HL-60 (cell line): ENCODE data around the gene TNNI3.

ENCODE experiments used
- DNase-seq, 2 experiments: peaks; one replicate each; pipeline ENCODE4 v3.0.0-alpha.2; 2010 to 2020; ENCODE audit warnings: low read depth in 1 of 2, low spot score in 1 of 2
- H3K27ac ChIP-seq: fragments of 250-450 bp; sonication (Bioruptor Pico); replicated peaks from 2 replicates; pipeline ENCODE4 v1.5.1; 2020; ENCODE audit warnings: mild to moderate bottlenecking, moderate library complexity
- H3K27me3 ChIP-seq: fragments of 250-450 bp; sonication (Bioruptor Pico); 2 replicates; pipeline ENCODE4 v1.5.1; 2021; ENCODE audit warnings: mild to moderate bottlenecking, moderate library complexity; ENCODE audit not compliant: insufficient read depth, poor library complexity, severe bottlenecking
- H3K4me3 ChIP-seq: replicated peaks from 2 replicates; pipeline ENCODE4 v1.5.1; 2011; ENCODE audit warnings: mild to moderate bottlenecking, control low read depth, low read length; ENCODE audit not compliant: insufficient read depth
- CTCF ChIP-seq: IDR thresholded peaks from one replicate; pipeline ENCODE4 v1.5.1; 2011; ENCODE audit warnings: low read length, control low read depth, inconsistent platforms; ENCODE audit not compliant: insufficient read depth
- GABPA ChIP-seq: IDR thresholded peaks from 2 replicates; pipeline ENCODE4 v1.6.1; 2012; ENCODE audit warnings: low read depth
- POLR2AphosphoS5 ChIP-seq: IDR thresholded peaks from 2 replicates; pipeline ENCODE4 v1.6.1; 2012; ENCODE audit warnings: low read depth
- REST ChIP-seq: IDR thresholded peaks from 2 replicates; pipeline ENCODE4 v1.6.1; 2012; ENCODE audit warnings: low read depth; ENCODE audit not compliant: insufficient replicate concordance
- SPI1 ChIP-seq: IDR thresholded peaks from 2 replicates; pipeline ENCODE4 v1.6.1; 2012; ENCODE audit warnings: low read depth, mild to moderate bottlenecking, borderline replicate concordance

The TNNI3 gene

GRCh38 chr19:55145232-55145631 lies 12.3 kb downstream of the TNNI3 start:
- H3K27ac ChIP-seq, result peak overlapping the region; percentile 60
- TF ChIP-seq SPI1 (peak; percentile 89), GABPA (no peak)
- DNase-seq, result peak; percentile 71 to 80
- peaks cover 17% of the 10 kb centered on the region for H3K27me3 ChIP-seq
- H3K4me3 ChIP-seq, result no peak overlapping the region

GRCh38 chr19:55141696-55142095 lies 15.8 kb downstream of the TNNI3 start:
- Histone ChIP-seq H3K4me3 (no peak overlapping the region), H3K27ac (no peak overlapping the region), H3K27me3 (peaks cover 15% of the 10 kb centered on the region)
- TF ChIP-seq CTCF, result no peak
- no peak for TF ChIP-seq POLR2AphosphoS5
- no peak for TF ChIP-seq GABPA
- TF ChIP-seq SPI1, result no peak
- no peak for TF ChIP-seq REST
- no peak for DNase-seq

GRCh38 chr19:55137915-55138314 lies 19.6 kb downstream of the TNNI3 start:
- no peak for TF ChIP-seq REST
- no peak for TF ChIP-seq CTCF
- H3K27me3 ChIP-seq, result peaks cover 17% of the 10 kb centered on the region
- DNase-seq, result no peak
- no peak overlapping the region for H3K4me3 ChIP-seq
- no peak overlapping the region for H3K27ac ChIP-seq

GRCh38 chr19:55136399-55137102 lies 21.0 kb downstream of the TNNI3 start:
- peaks cover 8% of the 10 kb centered on the region for H3K27me3 ChIP-seq
- H3K4me3 ChIP-seq, result no peak overlapping the region
- TF ChIP-seq SPI1, result no peak
- TF ChIP-seq GABPA, result no peak
- TF ChIP-seq POLR2AphosphoS5, result no peak
- no peak for TF ChIP-seq REST
- no peak overlapping the region for H3K27ac ChIP-seq
- no peak for DNase-seq
